ENCODE results near the gene CHRNE.

GRCh38 chr17:4877089-4877488 is 25.8 kb downstream of the CHRNE start:
- TF ChIP-seq CTCF (IDR thresholded peaks at IDR 0.05) (no peak), POLR2A (IDR thresholded peaks at IDR 0.05) (no peak)

Measured in body of pancreas (tissue), 4 donors.